Activated T-helper 2 cell treated with anti-CD3 and anti-CD28 coated beads, Interferon-gamma antibody, Interleukin-2, Interleukin-4, amounts not matched to agents 10 μg/mL and 5 μg/mL and 100 μg/mL, durations not matched to agents 14 hours and 24 hours and 36 hours (primary cell): ENCODE results near the gene RCE1. TPM values are rescaled to one million over a fixed set of nuclear protein-coding genes. Genes with fewer than 3 reads are reported as not detected.
A peak's percentile ranks its signal among the peaks of the same experiment; 100 is the strongest.
"Not testable (repeated sequence)": the region's sequence is repeated elsewhere in the genome, so short reads cannot be mapped to it uniquely, and the experiment has no call there.

Experiments
- DNase-seq: peaks from one replicate; pipeline ENCODE4 v3.0.0; 2021; ENCODE audit warnings: low spot score
- H3K27ac Mint-ChIP-seq: one replicate; pipeline ENCODE4 v1.8.0; 2021; ENCODE audit warnings: mixed read lengths
- H3K27me3 Mint-ChIP-seq: one replicate; pipeline ENCODE4 v1.8.0; 2021; ENCODE audit warnings: low read depth, mixed read lengths
- H3K36me3 Mint-ChIP-seq: one replicate; pipeline ENCODE4 v1.8.0; 2021; ENCODE audit warnings: low read depth, mixed read lengths
- H3K4me1 Mint-ChIP-seq: one replicate; pipeline ENCODE4 v1.8.0; 2021; ENCODE audit warnings: low read depth, mixed read lengths
- H3K4me3 Mint-ChIP-seq: one replicate; pipeline ENCODE4 v1.8.0; 2021; ENCODE audit warnings: low read depth, mild to moderate bottlenecking, moderate library complexity, mixed read lengths
- H3K9me3 Mint-ChIP-seq: one replicate; pipeline ENCODE4 v1.8.0; 2021; ENCODE audit warnings: mixed read lengths
- intact Hi-C: fragments of 100-400 bp; cut with micrococcal nuclease; formaldehyde crosslinking; loops from one replicate; pipeline ENCODE4 v1.15.1; 2023
- total RNA-seq: library from RNA; stranded (reverse); gene quantifications from 2 replicates; pipeline ENCODE4 v1.2.3, GENCODE V29; 2022

Gene RCE1, protein sequence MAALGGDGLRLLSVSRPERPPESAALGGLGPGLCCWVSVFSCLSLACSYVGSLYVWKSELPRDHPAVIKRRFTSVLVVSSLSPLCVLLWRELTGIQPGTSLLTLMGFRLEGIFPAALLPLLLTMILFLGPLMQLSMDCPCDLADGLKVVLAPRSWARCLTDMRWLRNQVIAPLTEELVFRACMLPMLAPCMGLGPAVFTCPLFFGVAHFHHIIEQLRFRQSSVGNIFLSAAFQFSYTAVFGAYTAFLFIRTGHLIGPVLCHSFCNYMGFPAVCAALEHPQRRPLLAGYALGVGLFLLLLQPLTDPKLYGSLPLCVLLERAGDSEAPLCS
- total RNA-seq: 27.5 and 27.8 TPM in 2 replicates

DNA sequence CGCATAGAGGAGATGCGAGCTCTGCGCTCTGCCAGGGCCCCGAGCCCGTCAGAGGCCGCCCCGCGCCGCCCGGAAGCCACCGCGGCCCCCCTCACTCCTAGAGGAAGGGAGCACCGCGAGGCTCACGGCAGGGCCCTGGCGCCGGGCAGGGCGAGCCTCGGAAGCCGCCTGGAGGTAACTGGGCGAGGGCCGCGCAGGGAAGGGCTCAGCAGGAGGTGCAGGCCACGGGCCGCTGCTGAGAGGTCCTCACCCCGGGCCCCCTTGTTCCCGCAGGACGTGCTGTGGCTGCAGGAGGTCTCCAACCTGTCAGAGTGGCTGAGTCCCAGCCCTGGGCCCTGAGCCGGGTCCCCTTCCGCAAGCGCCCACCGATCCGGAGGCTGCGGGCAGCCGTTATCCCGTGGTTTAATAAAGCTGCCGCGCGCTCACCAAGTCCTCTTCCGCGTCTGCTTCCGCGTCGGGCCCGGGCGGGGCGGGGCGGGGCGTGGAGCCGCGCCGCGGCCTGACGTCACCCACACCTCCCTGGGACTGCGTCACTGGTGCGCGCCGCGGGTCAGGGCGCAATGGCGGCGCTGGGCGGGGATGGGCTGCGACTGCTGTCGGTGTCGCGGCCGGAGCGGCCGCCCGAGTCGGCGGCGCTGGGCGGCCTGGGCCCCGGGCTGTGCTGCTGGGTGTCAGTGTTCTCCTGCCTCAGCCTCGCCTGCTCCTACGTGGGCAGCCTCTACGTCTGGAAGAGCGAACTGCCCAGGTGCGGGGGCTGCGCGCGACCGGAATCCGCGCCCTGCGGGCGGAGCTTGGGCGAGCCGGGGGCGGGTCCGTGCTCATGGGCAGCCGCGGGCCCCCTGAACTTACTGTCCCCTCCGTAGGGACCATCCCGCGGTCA lies at the start of gene RCE1:
RCE1 (plus strand) TSS at position 546 of the 880 bp plus-strand sequence; CDS start at position 561, 15 bp downstream.
- H3K27me3 Mint-ChIP-seq: no peaks in the 10 kb centered on the region
- peaks cover 39% of the 10 kb centered on the region for H3K4me1 Mint-ChIP-seq
- H3K4me3 Mint-ChIP-seq: peak within 1 kb of the TSS; percentile 96
- DNase-seq: peak; percentile 90
- peak within 1 kb of the TSS; percentile 94 for H3K27ac Mint-ChIP-seq
- intact Hi-C loops: loop anchor here (2.0 to 5.0 kb wide), 4 partner anchors 14 to 496 kb away; partner anchors contain the start of genes B4GAT1, BRMS1, LRFN4 and PC
- H3K36me3 Mint-ChIP-seq: peaks cover 49% of the 10 kb centered on the region
- H3K9me3 Mint-ChIP-seq: no peaks in the 10 kb centered on the region

- H3K27me3 Mint-ChIP-seq, intact Hi-C loops, H3K4me1 Mint-ChIP-seq, DNase-seq, H3K27ac Mint-ChIP-seq, H3K4me3 Mint-ChIP-seq, H3K9me3 Mint-ChIP-seq, H3K36me3 Mint-ChIP-seq: not testable (repeated sequence)
Measured at GRCh38 chr11:66799815-66800214, 43.4 kb upstream of the RCE1 start.

GRCh38 chr11:66800720-66801428 lies 42.4 kb upstream of the RCE1 start:
- Mint-ChIP-seq H3K27me3 (no peaks in the 10 kb centered on the region), H3K4me1 (no peaks in the 10 kb centered on the region), H3K36me3 (peaks cover 3% of the 10 kb centered on the region), H3K27ac (no peak overlapping the region), H3K4me3 (no peak overlapping the region), H3K9me3 (no peaks in the 10 kb centered on the region)
- intact Hi-C loops: no loop called here
- no peak for DNase-seq

DNA sequence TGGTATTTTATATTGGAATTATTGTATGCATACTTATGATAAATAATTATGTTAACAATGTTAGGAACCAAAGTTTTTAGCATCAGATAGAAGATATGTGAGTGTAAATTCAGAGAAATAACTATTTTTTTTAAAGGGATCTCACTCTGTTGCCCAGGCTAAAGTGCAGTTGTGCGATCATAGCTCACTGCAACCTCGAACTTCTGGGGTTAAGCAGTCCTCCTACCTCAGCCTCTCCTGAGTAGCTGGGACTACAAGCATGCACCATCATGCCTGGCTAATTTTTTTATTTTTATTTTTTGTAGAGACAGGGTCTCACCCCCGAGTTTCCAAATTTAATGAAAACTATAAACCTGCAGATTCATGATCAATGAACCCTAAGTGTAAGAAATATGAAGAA lies 33.6 kb upstream of the RCE1 start:
- H3K27ac Mint-ChIP-seq: no peak overlapping the region
- no peak for DNase-seq
- no peak overlapping the region for H3K4me3 Mint-ChIP-seq
- no peaks in the 10 kb centered on the region for H3K36me3 Mint-ChIP-seq
- H3K27me3 Mint-ChIP-seq: no peaks in the 10 kb centered on the region
- H3K9me3 Mint-ChIP-seq: no peaks in the 10 kb centered on the region
- intact Hi-C loops: no loop called here
- peaks cover 2% of the 10 kb centered on the region for H3K4me1 Mint-ChIP-seq

GRCh38 chr11:66810576-66811185 lies 32.6 kb upstream of the RCE1 start:
- Mint-ChIP-seq H3K4me1 (peaks cover 7% of the 10 kb centered on the region), H3K27me3 (no peaks in the 10 kb centered on the region), H3K36me3 (no peaks in the 10 kb centered on the region), H3K9me3 (no peaks in the 10 kb centered on the region), H3K4me3 (no peak overlapping the region), H3K27ac (no peak overlapping the region)
- intact Hi-C loops: loop anchor here (10.0 kb wide), 1 partner anchor 56 kb away; no protein-coding TSS in a partner anchor
- DNase-seq: no peak

- Mint-ChIP-seq H3K4me1 (peaks cover 7% of the 10 kb centered on the region), H3K4me3 (no peak overlapping the region), H3K9me3 (no peaks in the 10 kb centered on the region), H3K36me3 (no peaks in the 10 kb centered on the region), H3K27me3 (no peaks in the 10 kb centered on the region), H3K27ac (no peak overlapping the region)
- DNase-seq: no peak
- intact Hi-C loops: loop anchor here (10.0 kb wide), 1 partner anchor 60 kb away; no protein-coding TSS in a partner anchor
Measured at GRCh38 chr11:66814678-66815077, 28.6 kb upstream of the RCE1 start.

DNA sequence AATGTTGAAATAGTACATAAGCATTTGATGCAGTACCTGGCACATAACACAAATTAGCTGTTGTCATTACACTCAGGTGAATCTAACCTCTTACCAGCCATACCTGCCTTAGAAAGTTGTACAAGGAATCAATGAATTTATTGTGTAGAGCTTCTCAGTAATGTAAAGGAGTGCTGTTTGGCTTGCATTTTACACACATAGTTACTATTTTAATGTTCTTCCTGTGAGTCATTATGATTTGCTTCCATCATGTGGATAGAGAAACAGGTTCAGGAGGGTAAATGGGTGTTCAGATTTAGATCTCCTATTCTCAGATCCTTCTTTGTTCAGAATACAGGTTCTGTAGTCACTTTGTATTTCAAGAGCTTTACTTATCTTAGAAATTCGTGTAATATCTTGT lies 27.6 kb upstream of the RCE1 start:
- no peak overlapping the region for H3K27ac Mint-ChIP-seq
- no peak for DNase-seq
- intact Hi-C loops: loop anchor here (10.0 kb wide), 1 partner anchor 61 kb away; no protein-coding TSS in a partner anchor
- no peak overlapping the region for H3K4me3 Mint-ChIP-seq
- H3K9me3 Mint-ChIP-seq: no peaks in the 10 kb centered on the region
- H3K27me3 Mint-ChIP-seq: no peaks in the 10 kb centered on the region
- no peaks in the 10 kb centered on the region for H3K36me3 Mint-ChIP-seq
- peaks cover 7% of the 10 kb centered on the region for H3K4me1 Mint-ChIP-seq

- intact Hi-C loops: loop anchor here (10.0 kb wide), 1 partner anchor 64 kb away; no protein-coding TSS in a partner anchor
- Mint-ChIP-seq H3K27ac (no peak overlapping the region), H3K27me3 (no peaks in the 10 kb centered on the region), H3K9me3 (no peaks in the 10 kb centered on the region), H3K36me3 (no peaks in the 10 kb centered on the region), H3K4me3 (no peak overlapping the region), H3K4me1 (peaks cover 7% of the 10 kb centered on the region)
- no peak for DNase-seq
Measured at GRCh38 chr11:66818231-66818955, 24.8 kb upstream of the RCE1 start.

DNA sequence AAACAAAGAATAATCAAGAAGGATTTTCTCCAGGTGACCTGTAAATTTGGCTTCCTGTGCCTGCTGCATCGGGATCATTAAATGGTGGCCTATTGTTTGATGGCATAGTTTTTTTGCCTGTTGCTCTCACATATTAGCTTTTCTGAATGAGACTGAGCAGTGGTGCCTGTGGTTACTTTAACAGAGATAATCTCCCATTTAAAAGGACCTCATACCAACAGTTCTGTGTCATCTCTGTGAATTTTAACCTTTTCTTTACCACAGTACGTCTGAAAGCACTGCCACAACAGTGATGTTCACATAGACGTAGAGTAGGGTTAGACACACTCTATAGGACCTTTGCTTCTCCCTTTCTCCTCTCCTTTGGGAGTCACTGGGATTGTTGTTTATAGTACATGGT lies 22.9 kb upstream of the RCE1 start:
- no peak overlapping the region for H3K4me3 Mint-ChIP-seq
- no peaks in the 10 kb centered on the region for H3K9me3 Mint-ChIP-seq
- no peak for DNase-seq
- no peak overlapping the region for H3K27ac Mint-ChIP-seq
- intact Hi-C loops: no loop called here
- H3K36me3 Mint-ChIP-seq: no peaks in the 10 kb centered on the region
- peaks cover 4% of the 10 kb centered on the region for H3K4me1 Mint-ChIP-seq
- H3K27me3 Mint-ChIP-seq: no peaks in the 10 kb centered on the region

DNA sequence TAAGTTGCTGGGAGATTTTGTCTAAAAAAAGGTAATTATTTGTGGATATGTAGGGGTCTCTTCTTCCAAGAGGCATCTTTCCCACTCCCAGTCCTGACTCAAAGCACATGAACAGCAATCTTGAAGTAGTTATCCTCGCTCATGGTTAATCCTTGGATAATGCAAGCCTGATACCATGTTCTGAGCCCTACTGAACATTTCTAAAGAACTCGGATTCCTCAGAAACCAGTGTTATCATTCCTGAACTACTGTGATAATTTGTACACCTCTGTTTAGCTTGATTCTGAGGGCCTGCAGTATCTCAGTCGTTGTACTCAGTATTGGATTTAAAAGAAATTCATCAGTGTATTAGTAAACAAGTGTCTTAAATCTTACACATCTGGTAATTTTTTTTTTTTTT lies 22.3 kb upstream of the RCE1 start:
- H3K9me3 Mint-ChIP-seq: no peaks in the 10 kb centered on the region
- no peak overlapping the region for H3K4me3 Mint-ChIP-seq
- no peaks in the 10 kb centered on the region for H3K36me3 Mint-ChIP-seq
- H3K27me3 Mint-ChIP-seq: no peaks in the 10 kb centered on the region
- no peak for DNase-seq
- intact Hi-C loops: no loop called here
- H3K27ac Mint-ChIP-seq: no peak overlapping the region
- no peaks in the 10 kb centered on the region for H3K4me1 Mint-ChIP-seq

DNA sequence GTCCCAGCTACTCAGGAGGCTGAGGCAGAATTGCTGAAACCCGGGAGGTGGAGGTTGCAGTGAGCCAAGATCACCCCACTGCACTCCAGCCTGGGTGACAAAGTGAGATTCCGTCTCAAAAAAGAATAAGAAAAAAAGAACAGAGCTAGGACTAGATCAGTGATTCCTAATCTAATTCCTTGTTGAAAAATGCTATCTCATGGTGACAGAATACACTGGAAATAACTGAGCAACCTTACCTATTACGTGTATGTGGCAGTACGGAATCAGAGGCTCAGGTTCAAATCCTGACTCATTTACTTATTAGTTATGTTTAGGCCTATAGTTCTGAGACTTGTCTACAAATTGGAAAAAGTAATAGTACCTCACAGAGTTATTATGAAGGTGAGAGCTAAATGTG lies 19.5 kb upstream of the RCE1 start:
- H3K9me3 Mint-ChIP-seq: no peaks in the 10 kb centered on the region
- H3K4me1 Mint-ChIP-seq: no peaks in the 10 kb centered on the region
- peaks cover 5% of the 10 kb centered on the region for H3K36me3 Mint-ChIP-seq
- H3K4me3 Mint-ChIP-seq: no peak overlapping the region
- no peak overlapping the region for H3K27ac Mint-ChIP-seq
- intact Hi-C loops: no loop called here
- no peaks in the 10 kb centered on the region for H3K27me3 Mint-ChIP-seq
- DNase-seq: no peak

- H3K27me3 Mint-ChIP-seq, intact Hi-C loops, H3K4me3 Mint-ChIP-seq, H3K9me3 Mint-ChIP-seq, H3K27ac Mint-ChIP-seq, DNase-seq, H3K36me3 Mint-ChIP-seq, H3K4me1 Mint-ChIP-seq: not testable (repeated sequence)
Measured at GRCh38 chr11:66824573-66824972, 18.7 kb upstream of the RCE1 start.
